Liver (tissue), 9 donors: ENCODE results near the gene TAS2R46. TPM values are rescaled to one million over a fixed set of nuclear protein-coding genes. Genes with fewer than 3 reads are reported as not detected.

Experiments used
- DNase-seq: peaks from one replicate; pipeline ENCODE4 v3.0.0-alpha.2; 2017; ENCODE audit warnings: low spot score
- H3K27ac ChIP-seq, 2 donors: one replicate each; pipeline ENCODE4 v1.7.0; 2013; ENCODE audit warnings: inconsistent platforms in 2 of 2, low read length in 2 of 2, control low read depth in 1 of 2, low read depth in 1 of 2, mild to moderate bottlenecking in 1 of 2
- H3K27me3 ChIP-seq, 4 donors: one replicate each; pipeline versions ENCODE4 v1.6.1 to v1.7.0; 2013; ENCODE audit warnings: low read length in 3 of 4, inconsistent platforms in 1 of 4, mild to moderate bottlenecking in 1 of 4, moderate library complexity in 1 of 4; ENCODE audit not compliant: control insufficient read depth in 4 of 4, insufficient read depth in 4 of 4
- H3K36me3 ChIP-seq, 4 donors: one replicate each; pipeline versions ENCODE4 v1.6.1 to v1.7.0; 2013; ENCODE audit warnings: low read length in 3 of 4, mild to moderate bottlenecking in 3 of 4, low read depth in 1 of 4, moderate library complexity in 1 of 4; ENCODE audit not compliant: control insufficient read depth in 4 of 4, insufficient read depth in 3 of 4
- H3K4me1 ChIP-seq, 4 donors: one replicate each; pipeline versions ENCODE4 v1.6.1 to v1.7.0; 2013; ENCODE audit warnings: low read length in 3 of 4, mild to moderate bottlenecking in 3 of 4, moderate library complexity in 1 of 4; ENCODE audit not compliant: control insufficient read depth in 4 of 4, insufficient read depth in 4 of 4
- H3K4me3 ChIP-seq, 3 donors: one replicate each; pipeline versions ENCODE4 v1.6.1 to v1.7.0; 2013; ENCODE audit warnings: low read length in 3 of 3, control low read depth in 1 of 3, low read depth in 1 of 3, mild to moderate bottlenecking in 1 of 3
- H3K9ac ChIP-seq, 2 donors: one replicate each; pipeline ENCODE4 v1.7.0; 2013; ENCODE audit warnings: low read length in 2 of 2, mild to moderate bottlenecking in 2 of 2, moderate library complexity in 2 of 2, control low read depth in 1 of 2, low read depth in 1 of 2
- H3K9me3 ChIP-seq, 4 donors: one replicate each; pipeline versions ENCODE4 v1.6.1 to v1.7.0; 2013; ENCODE audit warnings: low read length in 3 of 4; ENCODE audit not compliant: control insufficient read depth in 4 of 4
- CTCF ChIP-seq: fragments of 150-350 bp; IDR thresholded peaks from 2 replicates; pipeline ENCODE4 v1.5.1; 2017; ENCODE audit warnings: improper control_type of control experiment, low read depth, low read length; ENCODE audit not compliant: missing input control
- EGR1 ChIP-seq, 2 donors: IDR thresholded peaks; 2 replicates each; pipeline ENCODE4 v1.6.1; 2016 to 2018; ENCODE audit warnings: antibody characterized with exemption in 2 of 2, low read depth in 2 of 2
- FOXA1 ChIP-seq: IDR thresholded peaks from 2 replicates; pipeline ENCODE4 v1.6.1; 2016; ENCODE audit warnings: antibody characterized with exemption
- GABPA ChIP-seq, 2 donors: IDR thresholded peaks in 1 of 2; conservative IDR thresholded peaks in 1 of 2; 2 replicates each; pipeline ENCODE4 v1.6.1; 2016; ENCODE audit warnings: antibody characterized with exemption in 2 of 2, mild to moderate bottlenecking in 1 of 2, moderate library complexity in 1 of 2
- HNF4A ChIP-seq, 2 donors: conservative IDR thresholded peaks; 2 replicates each; pipeline ENCODE4 v1.6.1; 2016; ENCODE audit warnings: antibody characterized with exemption in 2 of 2, mild to moderate bottlenecking in 2 of 2
- HNF4G ChIP-seq: IDR thresholded peaks from 2 replicates; pipeline ENCODE4 v1.6.1; 2016; ENCODE audit warnings: antibody characterized with exemption
- MAX ChIP-seq: IDR thresholded peaks from 2 replicates; pipeline ENCODE4 v1.6.1; 2016; ENCODE audit warnings: antibody characterized with exemption
- RAD21 ChIP-seq, 2 donors: IDR thresholded peaks; 2 replicates each; pipeline ENCODE4 v1.6.1; 2016; ENCODE audit warnings: antibody characterized with exemption in 2 of 2, mild to moderate bottlenecking in 2 of 2
- REST ChIP-seq: IDR thresholded peaks from 2 replicates; pipeline ENCODE4 v1.6.1; 2016; ENCODE audit warnings: antibody characterized with exemption, mild to moderate bottlenecking
- RXRA ChIP-seq, 2 donors: IDR thresholded peaks; 2 replicates each; pipeline ENCODE4 v1.6.1; 2017 to 2018; ENCODE audit warnings: antibody characterized with exemption in 2 of 2, mild to moderate bottlenecking in 1 of 2
- YY1 ChIP-seq: IDR thresholded peaks from 2 replicates; pipeline ENCODE4 v1.6.1; 2016; ENCODE audit warnings: antibody characterized with exemption, mild to moderate bottlenecking
- ZBTB33 ChIP-seq: IDR thresholded peaks from 2 replicates; pipeline ENCODE4 v1.6.1; 2016; ENCODE audit warnings: antibody characterized with exemption
- WGBS: extraction: QIAGEN DNeasy Blood & Tissue Kit; methylation state at CpG from one replicate; pipeline ENCODE4 v1.1.7; 2013; 5-methylcytosine and 5-hydroxymethylcytosine counted together
- polyA plus RNA-seq, 2 donors: library from polyadenylated mRNA; stranded (reverse) in 1 of 2; unstranded in 1 of 2; fragments of 200-250 nt in 1 of 2; fragments of >200 nt in 1 of 2; fragmentation: Nextera tagmentation in 1 of 2; extraction: Ambion mirVana in 1 of 2; gene quantifications; one replicate each; pipeline versions ENCODE4 v1.2.1 to v1.2.3, GENCODE V29; 2013 to 2015
- total RNA-seq, 2 donors: library from RNA; depleted of rRNA; stranded (reverse); fragments of >200 nt; gene quantifications; one replicate each; pipeline ENCODE4 v1.2.3, GENCODE V29; 2014
- donor health status: healthy.
- donor health status: healthy.
- donor health status: healthy.
- donor health status: healthy.
- donor health status: healthy.

TAS2R46 gene
- total and polyA plus RNA-seq, 4 donors: 0.35 to 6.7 (median 1.1) TPM; not detected in 1

DNA sequence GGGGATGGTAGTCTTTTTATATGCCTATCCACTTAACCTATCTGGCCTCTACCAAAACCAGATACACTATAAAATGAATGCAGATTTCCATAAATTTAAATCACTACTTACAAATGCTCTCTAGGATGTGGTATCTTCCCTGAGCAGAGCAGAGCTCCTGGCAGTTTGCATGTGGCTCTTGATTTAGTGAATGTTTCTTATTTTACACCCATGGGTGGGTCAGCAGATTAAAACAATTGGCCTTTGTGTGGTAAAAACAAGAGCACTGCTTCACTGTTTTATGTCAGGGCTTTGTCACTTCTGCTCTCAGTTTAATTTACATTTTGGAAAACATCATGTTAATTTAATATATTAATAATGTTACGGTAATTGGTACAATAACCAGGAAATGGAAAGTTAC, 45.2 kb downstream of the TAS2R46 start (continued):
- no peak for TF ChIP-seq REST

DNA sequence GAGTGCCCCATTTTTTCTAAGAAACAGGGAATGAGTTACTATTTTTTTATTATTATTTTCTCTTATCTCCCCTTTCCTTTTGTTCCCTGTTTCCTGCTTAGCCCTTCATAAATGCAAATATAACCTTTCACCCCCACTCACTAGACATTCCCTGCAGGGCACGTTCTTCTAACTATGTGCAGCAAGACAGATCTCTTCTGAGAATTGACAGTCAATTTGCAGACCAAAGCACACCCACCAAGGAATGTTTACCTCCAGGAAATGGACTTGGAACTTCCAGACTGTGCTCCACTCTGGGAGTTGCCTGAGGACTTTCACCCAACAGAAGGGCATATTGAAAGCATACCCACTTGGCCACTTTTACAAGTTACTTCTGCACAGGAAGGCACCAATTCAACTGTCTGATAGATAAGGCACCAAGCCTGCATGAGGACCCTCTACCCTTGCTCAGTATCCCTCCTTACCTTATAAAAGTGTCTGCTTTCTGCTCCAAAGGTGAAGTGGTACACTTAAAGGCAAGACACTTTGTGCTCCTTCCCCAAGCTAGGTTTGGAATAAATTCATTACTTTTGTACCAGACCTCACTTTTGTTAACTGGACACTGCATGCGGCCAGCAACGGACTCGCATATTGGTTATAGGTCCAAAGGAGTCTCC, 46.2 kb downstream of the TAS2R46 start:
- no peak for DNase-seq
- H3K4me1 ChIP-seq: peaks cover 0 to 10% (median 4%) of the 10 kb centered on the region in 4 donors

More for the DNA sequence above, 46.2 kb downstream of the TAS2R46 start:
- Histone ChIP-seq H3K27me3 (no peaks in the 10 kb centered on the region), H3K4me3 (no peak overlapping the region), H3K9me3 (no peaks in the 10 kb centered on the region), H3K36me3 (no peaks in the 10 kb centered on the region), H3K9ac (no peak overlapping the region), H3K27ac (no peak overlapping the region)
- TF ChIP-seq HNF4G (peak; percentile 33), EGR1 (IDR thresholded peaks at IDR 0.05; ENCODE audit: low read depth in 2 of 2) (no peak), REST (no peak), HNF4A (conservative IDR thresholded peaks at IDR 0.05) (peak; percentile 75 to 83), RAD21 (IDR thresholded peaks at IDR 0.05) (peak in 1 of 2 donors; percentile 5), CTCF (no peak), RXRA (IDR thresholded peaks at IDR 0.05) (peak in 1 of 2 donors; percentile 22), FOXA1 (peak; percentile 18), YY1 (no peak), MAX (peak; percentile 21), GABPA (IDR thresholded peaks at IDR 0.05 in 1 of 2, conservative IDR thresholded peaks at IDR 0.05 in 1 of 2) (no peak), ZBTB33 (no peak)
- 73% methylated on average over 4 of the region's 4 CpGs for WGBS
